Effector memory CD4-positive, alpha-beta T cell (primary cell): ENCODE data around the gene SLC38A8.

Experiments used
- DNase-seq, 3 donors: peaks; one replicate each; pipeline ENCODE4 v3.0.0-alpha.2; 2020
- H3K27ac ChIP-seq: 2 replicates; pipeline ENCODE4 v1.7.0; 2013; ENCODE audit warnings: mild to moderate bottlenecking, low read length, moderate library complexity; ENCODE audit not compliant: insufficient read depth, poor library complexity, severe bottlenecking
- H3K27me3 ChIP-seq: replicated peaks from 2 replicates; pipeline ENCODE4 v1.7.0; 2013; ENCODE audit warnings: mild to moderate bottlenecking, low read length; ENCODE audit not compliant: insufficient read depth, control insufficient read depth, poor library complexity, severe bottlenecking
- H3K36me3 ChIP-seq: 2 replicates; pipeline ENCODE4 v1.7.0; 2013; ENCODE audit warnings: mild to moderate bottlenecking, low read length, moderate library complexity; ENCODE audit not compliant: control insufficient read depth, insufficient read depth
- H3K4me1 ChIP-seq: 2 replicates; pipeline ENCODE4 v1.7.0; 2013; ENCODE audit warnings: low read length, mild to moderate bottlenecking; ENCODE audit not compliant: control insufficient read depth, insufficient read depth, poor library complexity, severe bottlenecking
- H3K4me3 ChIP-seq: 2 replicates; pipeline ENCODE4 v1.7.0; 2013; ENCODE audit warnings: low read length, low read depth, mild to moderate bottlenecking; ENCODE audit not compliant: insufficient read depth, poor library complexity, severe bottlenecking
- H3K9me3 ChIP-seq: 2 replicates; pipeline ENCODE4 v1.7.0; 2013; ENCODE audit warnings: mild to moderate bottlenecking, low read length, moderate library complexity; ENCODE audit not compliant: control insufficient read depth

The SLC38A8 gene

GRCh38 chr16:84071121-84071520 is 28.5 kb upstream of the SLC38A8 start:
- Histone ChIP-seq H3K36me3 (peaks cover 88% of the 10 kb centered on the region), H3K27ac (no peak overlapping the region), H3K27me3 (no peaks in the 10 kb centered on the region), H3K9me3 (no peaks in the 10 kb centered on the region), H3K4me3 (no peak overlapping the region), H3K4me1 (no peaks in the 10 kb centered on the region)
- no peak for DNase-seq

- H3K4me3 ChIP-seq: no peak overlapping the region
- no peak for DNase-seq
- no peaks in the 10 kb centered on the region for H3K27me3 ChIP-seq
- H3K9me3 ChIP-seq: no peaks in the 10 kb centered on the region
- H3K27ac ChIP-seq: no peak overlapping the region
- H3K4me1 ChIP-seq: no peaks in the 10 kb centered on the region
- H3K36me3 ChIP-seq: peaks cover 87% of the 10 kb centered on the region
These were observed 26.9 kb upstream of the SLC38A8 start for GRCh38 chr16:84069540-84069939.

- Histone ChIP-seq H3K36me3 (peaks cover 87% of the 10 kb centered on the region), H3K27ac (no peak overlapping the region), H3K9me3 (no peaks in the 10 kb centered on the region), H3K27me3 (no peaks in the 10 kb centered on the region), H3K4me1 (no peaks in the 10 kb centered on the region), H3K4me3 (no peak overlapping the region)
- DNase-seq: no peak
These were observed 26.3 kb upstream of the SLC38A8 start for GRCh38 chr16:84068783-84069462.

GRCh38 chr16:84068041-84068440 is 25.4 kb upstream of the SLC38A8 start:
- peaks cover 88% of the 10 kb centered on the region for H3K36me3 ChIP-seq

GRCh38 chr16:84067640-84068039 is 25.0 kb upstream of the SLC38A8 start:
- Histone ChIP-seq H3K27me3 (no peaks in the 10 kb centered on the region), H3K4me1 (no peaks in the 10 kb centered on the region), H3K27ac (no peak overlapping the region)

More at GRCh38 chr16:84068041-84068440, 25.4 kb upstream of the SLC38A8 start:
- H3K4me1 ChIP-seq: no peaks in the 10 kb centered on the region
- no peak overlapping the region for H3K4me3 ChIP-seq
- H3K9me3 ChIP-seq: no peaks in the 10 kb centered on the region
- no peak for DNase-seq
- H3K27me3 ChIP-seq: no peaks in the 10 kb centered on the region
- H3K27ac ChIP-seq: no peak overlapping the region

GRCh38 chr16:84065536-84066132 is 23.0 kb upstream of the SLC38A8 start:
- Histone ChIP-seq H3K27ac (no peak overlapping the region), H3K4me3 (no peak overlapping the region), H3K9me3 (no peaks in the 10 kb centered on the region), H3K4me1 (no peaks in the 10 kb centered on the region), H3K36me3 (peaks cover 93% of the 10 kb centered on the region), H3K27me3 (no peaks in the 10 kb centered on the region)
- DNase-seq: no peak

More at GRCh38 chr16:84067640-84068039, 25.0 kb upstream of the SLC38A8 start:
- Histone ChIP-seq H3K9me3 (no peaks in the 10 kb centered on the region), H3K36me3 (peaks cover 92% of the 10 kb centered on the region), H3K4me3 (no peak overlapping the region)
- DNase-seq: no peak

GRCh38 chr16:84063980-84064379 is 21.4 kb upstream of the SLC38A8 start:
- DNase-seq: no peak
- Histone ChIP-seq H3K4me1 (no peaks in the 10 kb centered on the region), H3K9me3 (no peaks in the 10 kb centered on the region), H3K27ac (no peak overlapping the region), H3K27me3 (no peaks in the 10 kb centered on the region), H3K36me3 (peaks cover 93% of the 10 kb centered on the region), H3K4me3 (no peak overlapping the region)

GRCh38 chr16:84062734-84063640 is 20.4 kb upstream of the SLC38A8 start:
- H3K36me3 ChIP-seq: peaks cover 93% of the 10 kb centered on the region

GRCh38 chr16:84061236-84061819 is 18.7 kb upstream of the SLC38A8 start:
- H3K27me3 ChIP-seq: no peaks in the 10 kb centered on the region
- no peaks in the 10 kb centered on the region for H3K9me3 ChIP-seq
- no peak overlapping the region for H3K27ac ChIP-seq
- no peak for DNase-seq
- H3K36me3 ChIP-seq: peaks cover 96% of the 10 kb centered on the region
- no peaks in the 10 kb centered on the region for H3K4me1 ChIP-seq
- no peak overlapping the region for H3K4me3 ChIP-seq

More at GRCh38 chr16:84062734-84063640, 20.4 kb upstream of the SLC38A8 start:
- no peaks in the 10 kb centered on the region for H3K27me3 ChIP-seq
- H3K9me3 ChIP-seq: no peaks in the 10 kb centered on the region
- peak; percentile 23 to 46 (median 25) for DNase-seq
- H3K27ac ChIP-seq: no peak overlapping the region
- no peak overlapping the region for H3K4me3 ChIP-seq
- H3K4me1 ChIP-seq: no peaks in the 10 kb centered on the region
